ENCODE measurements around the gene FBXL17. TPM values are rescaled to one million over a fixed set of nuclear protein-coding genes. Genes with fewer than 3 reads are reported as not detected.

FBXL17 gene
- total RNA-seq, 1 experiment from 2014 or later: 3.5 TPM

DNA sequence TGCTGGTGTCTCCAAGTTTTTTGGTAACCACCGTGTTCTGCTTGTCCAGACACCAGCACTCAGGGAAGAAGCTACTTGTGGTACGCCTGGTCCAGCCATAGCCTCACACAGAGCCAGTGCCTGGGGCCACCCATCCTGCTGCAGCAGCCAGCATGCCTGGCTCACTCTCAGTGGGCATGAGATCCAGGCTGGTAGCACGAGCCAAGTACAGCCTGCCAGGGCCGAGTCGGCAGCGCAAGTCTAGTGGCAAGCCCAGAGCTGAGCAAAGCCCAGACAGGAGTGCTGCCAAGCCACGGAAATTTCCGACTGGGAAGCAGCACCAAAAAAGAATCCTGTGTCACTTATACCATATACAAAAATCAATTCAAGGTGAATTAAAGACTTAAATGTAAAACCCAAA is 36.3 kb upstream of the FBXL17 start:
- Mint-ChIP-seq H3K36me3 (peaks cover 12% of the 10 kb centered on the region), H3K9me3 (peaks cover 20% of the 10 kb centered on the region), H3K27ac (no peak overlapping the region), H3K27me3 (ENCODE audit: low read depth) (no peaks in the 10 kb centered on the region), H3K4me1 (peaks cover 5% of the 10 kb centered on the region), H3K4me3 (no peak overlapping the region)
- ChIA-PET CTCF (no interaction called here), POLR2A (no interaction called here)
- ATAC-seq: no peak
- DNase-seq (ENCODE audit: low spot score): no peak
- TF ChIP-seq ZNF232 (CRISPR knock-in tag; IDR thresholded peaks at IDR 0.05) (no peak), NFATC4 (CRISPR knock-in tag; IDR thresholded peaks at IDR 0.05) (no peak), PRRX2 (CRISPR knock-in tag; IDR thresholded peaks at IDR 0.05) (no peak), ATF1 (CRISPR knock-in tag; IDR thresholded peaks at IDR 0.05) (no peak), GRHL2 (CRISPR knock-in tag; IDR thresholded peaks at IDR 0.05; ENCODE audit: insufficient replicate concordance, severe bottlenecking) (no peak), SP1 (CRISPR knock-in tag; conservative IDR thresholded peaks at IDR 0.05) (no peak), OVOL2 (CRISPR knock-in tag; IDR thresholded peaks at IDR 0.05; ENCODE audit: borderline replicate concordance) (no peak), CREB1 (CRISPR knock-in tag; IDR thresholded peaks at IDR 0.05) (no peak)
- TF ChIP-seq, protein P1, sequence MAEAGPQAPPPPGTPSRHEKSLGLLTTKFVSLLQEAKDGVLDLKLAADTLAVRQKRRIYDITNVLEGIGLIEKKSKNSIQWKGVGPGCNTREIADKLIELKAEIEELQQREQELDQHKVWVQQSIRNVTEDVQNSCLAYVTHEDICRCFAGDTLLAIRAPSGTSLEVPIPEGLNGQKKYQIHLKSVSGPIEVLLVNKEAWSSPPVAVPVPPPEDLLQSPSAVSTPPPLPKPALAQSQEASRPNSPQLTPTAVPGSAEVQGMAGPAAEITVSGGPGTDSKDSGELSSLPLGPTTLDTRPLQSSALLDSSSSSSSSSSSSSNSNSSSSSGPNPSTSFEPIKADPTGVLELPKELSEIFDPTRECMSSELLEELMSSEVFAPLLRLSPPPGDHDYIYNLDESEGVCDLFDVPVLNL (CRISPR knock-in tag; IDR thresholded peaks at IDR 0.05; ENCODE audit: borderline replicate concordance, low read depth): no peak
- TF ChIP-seq, protein P2, sequence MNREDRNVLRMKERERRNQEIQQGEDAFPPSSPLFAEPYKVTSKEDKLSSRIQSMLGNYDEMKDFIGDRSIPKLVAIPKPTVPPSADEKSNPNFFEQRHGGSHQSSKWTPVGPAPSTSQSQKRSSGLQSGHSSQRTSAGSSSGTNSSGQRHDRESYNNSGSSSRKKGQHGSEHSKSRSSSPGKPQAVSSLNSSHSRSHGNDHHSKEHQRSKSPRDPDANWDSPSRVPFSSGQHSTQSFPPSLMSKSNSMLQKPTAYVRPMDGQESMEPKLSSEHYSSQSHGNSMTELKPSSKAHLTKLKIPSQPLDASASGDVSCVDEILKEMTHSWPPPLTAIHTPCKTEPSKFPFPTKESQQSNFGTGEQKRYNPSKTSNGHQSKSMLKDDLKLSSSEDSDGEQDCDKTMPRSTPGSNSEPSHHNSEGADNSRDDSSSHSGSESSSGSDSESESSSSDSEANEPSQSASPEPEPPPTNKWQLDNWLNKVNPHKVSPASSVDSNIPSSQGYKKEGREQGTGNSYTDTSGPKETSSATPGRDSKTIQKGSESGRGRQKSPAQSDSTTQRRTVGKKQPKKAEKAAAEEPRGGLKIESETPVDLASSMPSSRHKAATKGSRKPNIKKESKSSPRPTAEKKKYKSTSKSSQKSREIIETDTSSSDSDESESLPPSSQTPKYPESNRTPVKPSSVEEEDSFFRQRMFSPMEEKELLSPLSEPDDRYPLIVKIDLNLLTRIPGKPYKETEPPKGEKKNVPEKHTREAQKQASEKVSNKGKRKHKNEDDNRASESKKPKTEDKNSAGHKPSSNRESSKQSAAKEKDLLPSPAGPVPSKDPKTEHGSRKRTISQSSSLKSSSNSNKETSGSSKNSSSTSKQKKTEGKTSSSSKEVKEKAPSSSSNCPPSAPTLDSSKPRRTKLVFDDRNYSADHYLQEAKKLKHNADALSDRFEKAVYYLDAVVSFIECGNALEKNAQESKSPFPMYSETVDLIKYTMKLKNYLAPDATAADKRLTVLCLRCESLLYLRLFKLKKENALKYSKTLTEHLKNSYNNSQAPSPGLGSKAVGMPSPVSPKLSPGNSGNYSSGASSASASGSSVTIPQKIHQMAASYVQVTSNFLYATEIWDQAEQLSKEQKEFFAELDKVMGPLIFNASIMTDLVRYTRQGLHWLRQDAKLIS (CRISPR knock-in tag; IDR thresholded peaks at IDR 0.05; ENCODE audit: borderline replicate concordance): no peak
- TF ChIP-seq, protein P3, sequence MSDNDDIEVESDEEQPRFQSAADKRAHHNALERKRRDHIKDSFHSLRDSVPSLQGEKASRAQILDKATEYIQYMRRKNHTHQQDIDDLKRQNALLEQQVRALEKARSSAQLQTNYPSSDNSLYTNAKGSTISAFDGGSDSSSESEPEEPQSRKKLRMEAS (CRISPR knock-in tag; IDR thresholded peaks at IDR 0.05): no peak
- TF ChIP-seq, protein P4, sequence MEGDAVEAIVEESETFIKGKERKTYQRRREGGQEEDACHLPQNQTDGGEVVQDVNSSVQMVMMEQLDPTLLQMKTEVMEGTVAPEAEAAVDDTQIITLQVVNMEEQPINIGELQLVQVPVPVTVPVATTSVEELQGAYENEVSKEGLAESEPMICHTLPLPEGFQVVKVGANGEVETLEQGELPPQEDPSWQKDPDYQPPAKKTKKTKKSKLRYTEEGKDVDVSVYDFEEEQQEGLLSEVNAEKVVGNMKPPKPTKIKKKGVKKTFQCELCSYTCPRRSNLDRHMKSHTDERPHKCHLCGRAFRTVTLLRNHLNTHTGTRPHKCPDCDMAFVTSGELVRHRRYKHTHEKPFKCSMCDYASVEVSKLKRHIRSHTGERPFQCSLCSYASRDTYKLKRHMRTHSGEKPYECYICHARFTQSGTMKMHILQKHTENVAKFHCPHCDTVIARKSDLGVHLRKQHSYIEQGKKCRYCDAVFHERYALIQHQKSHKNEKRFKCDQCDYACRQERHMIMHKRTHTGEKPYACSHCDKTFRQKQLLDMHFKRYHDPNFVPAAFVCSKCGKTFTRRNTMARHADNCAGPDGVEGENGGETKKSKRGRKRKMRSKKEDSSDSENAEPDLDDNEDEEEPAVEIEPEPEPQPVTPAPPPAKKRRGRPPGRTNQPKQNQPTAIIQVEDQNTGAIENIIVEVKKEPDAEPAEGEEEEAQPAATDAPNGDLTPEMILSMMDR (IDR thresholded peaks at IDR 0.05): no peak
- TF ChIP-seq, protein P5, sequence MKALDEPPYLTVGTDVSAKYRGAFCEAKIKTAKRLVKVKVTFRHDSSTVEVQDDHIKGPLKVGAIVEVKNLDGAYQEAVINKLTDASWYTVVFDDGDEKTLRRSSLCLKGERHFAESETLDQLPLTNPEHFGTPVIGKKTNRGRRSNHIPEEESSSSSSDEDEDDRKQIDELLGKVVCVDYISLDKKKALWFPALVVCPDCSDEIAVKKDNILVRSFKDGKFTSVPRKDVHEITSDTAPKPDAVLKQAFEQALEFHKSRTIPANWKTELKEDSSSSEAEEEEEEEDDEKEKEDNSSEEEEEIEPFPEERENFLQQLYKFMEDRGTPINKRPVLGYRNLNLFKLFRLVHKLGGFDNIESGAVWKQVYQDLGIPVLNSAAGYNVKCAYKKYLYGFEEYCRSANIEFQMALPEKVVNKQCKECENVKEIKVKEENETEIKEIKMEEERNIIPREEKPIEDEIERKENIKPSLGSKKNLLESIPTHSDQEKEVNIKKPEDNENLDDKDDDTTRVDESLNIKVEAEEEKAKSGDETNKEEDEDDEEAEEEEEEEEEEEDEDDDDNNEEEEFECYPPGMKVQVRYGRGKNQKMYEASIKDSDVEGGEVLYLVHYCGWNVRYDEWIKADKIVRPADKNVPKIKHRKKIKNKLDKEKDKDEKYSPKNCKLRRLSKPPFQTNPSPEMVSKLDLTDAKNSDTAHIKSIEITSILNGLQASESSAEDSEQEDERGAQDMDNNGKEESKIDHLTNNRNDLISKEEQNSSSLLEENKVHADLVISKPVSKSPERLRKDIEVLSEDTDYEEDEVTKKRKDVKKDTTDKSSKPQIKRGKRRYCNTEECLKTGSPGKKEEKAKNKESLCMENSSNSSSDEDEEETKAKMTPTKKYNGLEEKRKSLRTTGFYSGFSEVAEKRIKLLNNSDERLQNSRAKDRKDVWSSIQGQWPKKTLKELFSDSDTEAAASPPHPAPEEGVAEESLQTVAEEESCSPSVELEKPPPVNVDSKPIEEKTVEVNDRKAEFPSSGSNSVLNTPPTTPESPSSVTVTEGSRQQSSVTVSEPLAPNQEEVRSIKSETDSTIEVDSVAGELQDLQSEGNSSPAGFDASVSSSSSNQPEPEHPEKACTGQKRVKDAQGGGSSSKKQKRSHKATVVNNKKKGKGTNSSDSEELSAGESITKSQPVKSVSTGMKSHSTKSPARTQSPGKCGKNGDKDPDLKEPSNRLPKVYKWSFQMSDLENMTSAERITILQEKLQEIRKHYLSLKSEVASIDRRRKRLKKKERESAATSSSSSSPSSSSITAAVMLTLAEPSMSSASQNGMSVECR (CRISPR knock-in tag; IDR thresholded peaks at IDR 0.05; ENCODE audit: borderline replicate concordance): no peak

DNA sequence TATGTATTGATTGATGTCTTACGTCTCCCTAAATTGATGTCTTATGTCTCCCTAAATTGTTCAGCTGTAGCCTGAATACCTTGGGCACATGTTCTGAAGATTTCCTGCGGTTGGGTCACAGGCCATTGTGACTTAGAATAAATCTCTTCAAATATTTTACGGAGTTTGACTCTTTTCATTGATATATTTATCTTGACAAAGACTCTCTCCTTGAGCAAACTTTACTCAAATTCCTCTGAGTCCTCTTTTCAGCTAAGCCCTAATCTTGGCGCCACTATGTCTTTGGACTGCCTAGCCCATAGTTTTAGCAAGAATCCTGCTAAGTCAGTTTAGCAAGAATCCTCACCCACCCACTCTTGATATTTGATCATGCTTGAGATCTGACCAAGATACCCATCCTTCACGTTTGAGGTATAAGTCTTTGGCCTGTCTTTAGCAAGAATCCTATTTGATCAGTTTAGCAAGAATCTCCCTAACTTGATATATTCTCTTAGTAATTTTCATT is 35.3 kb upstream of the FBXL17 start:
- no peak overlapping the region for H3K4me3 Mint-ChIP-seq
- ChIA-PET POLR2A (no interaction called here), CTCF (no interaction called here)
- peaks cover 5% of the 10 kb centered on the region for H3K4me1 Mint-ChIP-seq
- peaks cover 20% of the 10 kb centered on the region for H3K9me3 Mint-ChIP-seq
- DNase-seq (ENCODE audit: low spot score) (no peak), ATAC-seq (no peak)
- H3K27me3 Mint-ChIP-seq (ENCODE audit: low read depth): no peaks in the 10 kb centered on the region
- peaks cover 12% of the 10 kb centered on the region for H3K36me3 Mint-ChIP-seq
- no peak overlapping the region for H3K27ac Mint-ChIP-seq
- TF ChIP-seq ZNF317 (CRISPR knock-in tag; IDR thresholded peaks at IDR 0.05; ENCODE audit: borderline replicate concordance, low read depth) (no peak), ZNF423 (CRISPR knock-in tag; IDR thresholded peaks at IDR 0.05) (no peak), SOX15 (CRISPR knock-in tag; IDR thresholded peaks at IDR 0.05) (no peak), CREB1 (CRISPR knock-in tag; IDR thresholded peaks at IDR 0.05) (no peak)
- TF ChIP-seq, protein P1 (CRISPR knock-in tag; IDR thresholded peaks at IDR 0.05; ENCODE audit: borderline replicate concordance, low read depth): no peak
- TF ChIP-seq, protein P6, sequence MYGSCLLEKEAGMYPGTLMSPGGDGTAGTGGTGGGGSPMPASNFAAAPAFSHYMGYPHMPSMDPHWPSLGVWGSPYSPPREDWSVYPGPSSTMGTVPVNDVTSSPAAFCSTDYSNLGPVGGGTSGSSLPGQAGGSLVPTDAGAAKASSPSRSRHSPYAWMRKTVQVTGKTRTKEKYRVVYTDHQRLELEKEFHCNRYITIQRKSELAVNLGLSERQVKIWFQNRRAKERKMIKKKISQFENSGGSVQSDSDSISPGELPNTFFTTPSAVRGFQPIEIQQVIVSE (CRISPR knock-in tag; IDR thresholded peaks at IDR 0.05; ENCODE audit: borderline replicate concordance): no peak
- TF ChIP-seq, protein P7, sequence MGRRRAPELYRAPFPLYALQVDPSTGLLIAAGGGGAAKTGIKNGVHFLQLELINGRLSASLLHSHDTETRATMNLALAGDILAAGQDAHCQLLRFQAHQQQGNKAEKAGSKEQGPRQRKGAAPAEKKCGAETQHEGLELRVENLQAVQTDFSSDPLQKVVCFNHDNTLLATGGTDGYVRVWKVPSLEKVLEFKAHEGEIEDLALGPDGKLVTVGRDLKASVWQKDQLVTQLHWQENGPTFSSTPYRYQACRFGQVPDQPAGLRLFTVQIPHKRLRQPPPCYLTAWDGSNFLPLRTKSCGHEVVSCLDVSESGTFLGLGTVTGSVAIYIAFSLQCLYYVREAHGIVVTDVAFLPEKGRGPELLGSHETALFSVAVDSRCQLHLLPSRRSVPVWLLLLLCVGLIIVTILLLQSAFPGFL (CRISPR knock-in tag; IDR thresholded peaks at IDR 0.05; ENCODE audit: borderline replicate concordance): no peak
- TF ChIP-seq, protein P8, sequence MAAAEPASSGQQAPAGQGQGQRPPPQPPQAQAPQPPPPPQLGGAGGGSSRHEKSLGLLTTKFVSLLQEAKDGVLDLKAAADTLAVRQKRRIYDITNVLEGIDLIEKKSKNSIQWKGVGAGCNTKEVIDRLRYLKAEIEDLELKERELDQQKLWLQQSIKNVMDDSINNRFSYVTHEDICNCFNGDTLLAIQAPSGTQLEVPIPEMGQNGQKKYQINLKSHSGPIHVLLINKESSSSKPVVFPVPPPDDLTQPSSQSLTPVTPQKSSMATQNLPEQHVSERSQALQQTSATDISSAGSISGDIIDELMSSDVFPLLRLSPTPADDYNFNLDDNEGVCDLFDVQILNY (CRISPR knock-in tag; IDR thresholded peaks at IDR 0.05): no peak

Data from WTC11 (cell line).